Fibroblast of skin of left biceps (primary cell): ENCODE measurements around the gene GALNT2.

ENCODE experiments used
- DNase-seq, 2 experiments: peaks; one replicate each; pipeline ENCODE4 v3.0.0-alpha.2; 2013; ENCODE audit warnings: low read depth in 2 of 2

GALNT2 gene

DNA sequence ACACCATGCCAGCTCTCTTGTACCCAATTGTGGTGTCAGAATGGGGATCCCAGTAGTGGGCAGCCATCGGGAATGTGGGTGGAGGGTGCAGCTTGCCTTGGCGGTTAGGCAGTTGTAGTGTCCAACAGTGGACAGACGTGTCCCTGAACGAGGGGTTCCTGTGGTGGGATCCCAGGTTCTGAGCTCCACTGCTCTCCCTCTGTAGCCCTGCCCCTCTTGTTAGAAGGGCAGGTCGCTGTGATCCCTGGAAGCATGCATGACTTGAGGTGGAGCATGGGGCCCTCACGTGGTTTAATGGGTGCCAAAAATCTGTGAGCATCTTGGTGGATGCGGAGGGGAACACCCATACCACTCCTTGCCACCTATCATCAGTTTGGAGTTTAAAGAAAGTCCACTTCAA is 4.3 kb downstream of the GALNT2 start:
- DNase-seq = no peak

DNA sequence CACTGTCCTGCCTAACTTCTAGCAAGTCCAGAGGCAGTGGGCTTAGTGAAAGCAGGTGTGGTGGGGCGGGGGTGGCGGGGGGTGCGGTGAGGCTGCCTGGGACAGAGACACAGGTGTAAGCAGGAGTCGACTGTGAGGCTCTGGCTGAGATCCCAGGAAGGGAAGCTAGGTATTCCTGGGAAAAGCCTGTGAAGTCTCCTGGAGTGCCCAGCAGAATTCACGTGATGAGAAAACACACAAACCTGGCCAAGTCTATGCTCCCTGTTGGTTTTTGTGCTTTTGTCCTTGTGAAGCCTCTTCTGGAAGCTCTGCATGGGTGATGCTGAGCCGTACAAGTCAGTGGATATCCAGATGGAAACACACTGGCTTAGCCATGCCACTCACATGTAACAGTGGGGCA is 5.3 kb downstream of the GALNT2 start:
- no peak for DNase-seq

DNA sequence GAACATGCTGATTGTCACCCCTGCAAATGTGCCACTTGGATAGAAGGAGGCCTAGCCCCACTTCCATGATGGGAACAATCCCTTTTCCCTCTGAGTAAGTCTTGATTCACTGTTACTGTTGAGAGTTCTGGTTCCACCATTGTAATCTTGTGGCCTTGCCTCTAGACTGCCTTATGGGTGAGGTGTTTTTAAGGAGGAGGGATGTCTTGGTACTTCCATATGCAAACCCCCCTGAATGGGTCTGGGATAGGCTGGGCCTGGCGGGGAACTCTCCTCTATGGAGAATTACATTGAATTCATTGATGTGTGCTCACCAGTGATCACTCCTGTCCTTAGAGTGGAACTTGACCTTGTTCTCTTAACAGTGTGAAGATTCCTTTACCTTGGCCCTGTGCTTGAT is 5.8 kb downstream of the GALNT2 start:
- DNase-seq = no peak

DNA sequence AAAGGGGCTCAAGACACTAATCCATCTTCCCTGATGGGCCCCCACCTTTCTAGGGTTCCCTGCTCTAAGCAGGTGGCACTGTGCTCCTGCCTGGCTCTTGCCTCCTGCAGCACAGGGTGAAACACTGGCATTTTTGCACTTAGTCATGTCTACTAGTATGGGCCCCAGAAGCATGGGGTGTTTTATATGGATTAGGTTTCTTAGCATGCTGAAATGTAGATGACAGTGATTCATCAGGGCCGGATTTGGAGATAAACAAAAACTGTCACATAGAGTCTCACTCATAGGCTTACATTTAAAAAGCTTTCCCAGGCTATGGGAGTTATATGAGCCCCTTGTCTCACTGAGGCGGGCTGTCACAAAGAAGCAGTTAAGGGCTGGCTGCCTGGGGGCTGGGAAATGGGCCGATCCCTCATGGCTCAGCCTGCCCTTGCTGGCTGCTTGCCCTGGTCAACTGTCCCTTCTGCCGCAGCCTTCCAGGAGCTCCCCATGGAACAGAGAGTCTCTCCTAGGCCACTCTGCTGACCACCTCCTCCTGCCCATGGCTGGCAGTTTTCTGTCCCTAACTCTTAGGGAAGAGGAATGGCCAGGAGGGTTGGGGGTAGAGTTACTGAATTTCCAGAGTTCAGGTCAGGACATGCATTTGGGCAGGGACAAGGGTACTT is 6.5 kb downstream of the GALNT2 start:
- no peak for DNase-seq

DNA sequence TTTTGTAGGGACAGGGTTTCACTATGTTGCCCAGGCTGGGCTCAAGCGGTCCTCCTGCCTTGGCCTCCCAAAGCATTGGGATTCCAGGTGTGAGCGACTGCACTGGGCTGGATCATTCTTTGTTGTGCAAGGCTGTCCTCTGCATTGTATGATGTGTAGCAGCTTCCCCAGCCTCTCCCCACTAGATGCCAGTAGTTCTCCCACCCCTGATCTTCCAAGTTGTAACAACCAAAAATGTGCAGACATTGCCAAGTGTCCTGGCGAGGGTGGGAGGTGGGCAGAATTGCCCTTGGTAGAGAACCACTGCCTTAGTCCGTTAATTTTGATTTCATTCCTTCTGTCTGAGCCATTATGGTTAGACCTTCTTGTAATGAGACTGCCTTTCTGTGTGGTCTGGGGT is 7.2 kb downstream of the GALNT2 start:
- DNase-seq = no peak

DNA sequence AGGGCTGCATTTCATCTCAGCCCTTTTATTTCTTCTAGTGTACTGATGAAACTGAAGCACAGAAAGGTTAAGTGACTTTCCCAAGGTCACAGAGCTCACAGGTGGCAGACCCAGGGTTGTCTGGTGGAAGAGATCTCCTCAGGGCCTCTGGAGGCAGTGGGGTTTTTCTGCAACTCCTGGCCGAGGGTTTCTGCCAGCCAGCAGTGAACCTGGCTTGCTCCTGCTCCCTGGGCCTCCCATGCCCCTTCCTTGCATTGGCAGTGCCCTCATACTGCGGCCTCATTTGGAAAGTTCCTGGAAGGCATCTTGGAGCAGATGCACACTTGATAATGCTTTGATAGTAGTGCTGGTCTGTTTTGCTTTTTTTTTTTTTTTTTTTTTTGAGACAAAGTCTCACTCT is 7.7 kb downstream of the GALNT2 start:
- DNase-seq = no peak

DNA sequence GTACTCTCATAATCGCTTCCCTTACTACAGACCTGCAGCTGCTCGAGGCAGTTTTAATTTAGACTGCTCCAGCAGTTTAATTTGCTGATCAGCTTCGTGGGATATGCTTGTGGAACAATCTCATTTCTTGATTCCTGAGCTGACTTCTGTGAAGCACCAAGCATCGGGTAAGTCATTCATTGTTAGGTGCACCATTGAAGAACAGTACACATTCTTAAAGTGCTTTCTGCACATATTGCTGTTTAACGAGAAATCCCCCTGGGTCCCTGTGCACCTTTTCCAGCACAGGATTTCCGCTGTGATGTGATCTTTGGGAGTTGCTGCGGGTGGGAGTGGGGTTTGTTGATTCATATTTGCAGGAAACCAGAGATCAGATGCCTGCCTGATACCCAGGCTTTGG is 9.1 kb downstream of the GALNT2 start:
- DNase-seq = no peak

DNA sequence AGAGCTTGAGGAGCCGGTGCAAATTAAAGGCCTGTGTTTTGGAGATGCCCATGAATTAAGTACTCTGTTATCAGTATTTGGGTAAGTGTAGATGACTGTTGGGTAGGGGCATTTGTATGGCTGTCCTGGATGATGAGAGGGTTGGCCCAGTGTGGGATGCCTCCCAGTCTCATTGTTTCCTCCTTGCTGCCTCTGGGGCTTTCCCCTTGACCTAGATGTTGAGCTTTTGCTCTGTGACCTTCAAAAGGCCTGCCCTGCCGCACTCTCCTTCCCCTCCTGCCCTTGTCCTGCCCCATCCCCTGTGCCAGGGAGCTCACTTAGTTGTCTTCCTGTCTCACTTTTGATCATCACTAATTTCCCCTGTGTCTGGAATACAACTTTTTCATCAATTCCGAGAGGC is 10.0 kb downstream of the GALNT2 start:
- DNase-seq = no peak

DNA sequence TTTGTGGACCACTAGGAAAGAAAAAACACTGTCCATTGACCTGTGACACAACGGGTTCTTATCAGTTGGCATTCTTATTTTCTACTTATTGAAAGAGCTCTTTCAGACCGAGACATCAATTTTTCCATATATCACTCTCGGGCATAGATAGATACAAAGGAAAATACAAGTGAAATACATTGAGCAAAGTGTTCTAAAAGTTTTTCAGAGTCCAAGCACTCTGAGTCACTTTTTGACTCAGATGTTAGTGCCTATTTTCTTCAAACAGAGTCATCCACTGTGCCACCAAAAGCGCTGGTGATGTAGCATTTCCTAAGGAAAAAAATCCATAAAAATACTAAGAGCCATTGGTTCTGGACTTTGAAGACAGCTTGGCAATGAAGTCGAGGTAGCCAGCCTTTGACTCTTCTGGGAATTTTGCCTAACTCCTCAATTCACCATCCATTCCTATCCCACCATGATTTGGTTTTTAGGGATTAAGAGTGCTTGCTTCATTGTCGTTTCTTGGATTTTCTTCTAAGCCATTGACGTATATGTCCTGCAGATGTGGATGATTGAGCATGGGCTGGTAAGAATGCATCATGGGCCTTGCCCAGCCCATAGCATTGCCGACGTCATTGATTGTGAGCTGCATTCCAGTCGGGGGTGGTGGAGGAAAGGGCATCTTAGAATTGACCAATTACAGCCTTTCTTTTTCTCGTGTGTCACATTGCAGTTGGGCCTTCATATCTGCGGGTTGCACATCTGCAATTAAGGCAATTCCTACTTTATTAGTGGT is 10.6 kb downstream of the GALNT2 start:
- no peak for DNase-seq

DNA sequence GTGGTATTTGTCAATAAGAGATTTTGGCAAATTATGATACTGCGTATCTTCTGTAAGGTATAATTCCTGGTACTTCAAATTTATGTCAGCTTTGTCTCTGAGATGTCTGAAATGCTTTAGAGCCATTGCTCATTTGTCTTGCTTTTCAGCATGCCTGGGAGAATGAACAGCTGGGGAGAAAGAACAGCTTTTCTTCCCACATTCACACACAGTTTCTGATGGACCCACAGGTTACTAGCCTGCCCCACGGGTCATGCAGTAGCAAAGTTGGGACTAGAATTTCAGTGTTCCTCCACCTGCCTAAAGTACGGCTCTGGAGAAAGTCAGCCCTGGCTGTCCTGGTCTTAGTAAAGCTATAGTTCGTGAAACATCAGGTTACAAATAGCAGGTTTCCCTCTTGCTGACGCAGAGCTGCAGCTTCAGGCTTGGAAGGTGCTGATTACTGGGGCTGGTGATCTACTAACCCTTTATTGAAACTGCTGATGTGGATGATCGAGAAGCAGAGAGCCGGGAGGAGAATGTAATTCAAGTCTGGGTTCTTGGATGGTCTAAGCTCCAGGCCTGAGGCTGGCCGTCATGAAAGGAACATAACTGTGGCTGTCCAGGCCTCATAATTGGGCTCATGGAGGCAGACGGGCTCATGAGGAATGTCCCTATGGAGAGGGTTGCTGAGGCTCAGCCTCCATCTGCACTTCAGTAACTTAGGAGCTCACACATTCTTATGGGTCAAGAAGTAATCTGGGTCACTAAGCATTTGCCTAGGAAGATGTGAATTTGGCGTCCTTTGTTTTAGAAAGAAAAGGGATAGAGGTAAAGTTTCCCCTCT is 12.4 kb downstream of the GALNT2 start:
- no peak for DNase-seq

DNA sequence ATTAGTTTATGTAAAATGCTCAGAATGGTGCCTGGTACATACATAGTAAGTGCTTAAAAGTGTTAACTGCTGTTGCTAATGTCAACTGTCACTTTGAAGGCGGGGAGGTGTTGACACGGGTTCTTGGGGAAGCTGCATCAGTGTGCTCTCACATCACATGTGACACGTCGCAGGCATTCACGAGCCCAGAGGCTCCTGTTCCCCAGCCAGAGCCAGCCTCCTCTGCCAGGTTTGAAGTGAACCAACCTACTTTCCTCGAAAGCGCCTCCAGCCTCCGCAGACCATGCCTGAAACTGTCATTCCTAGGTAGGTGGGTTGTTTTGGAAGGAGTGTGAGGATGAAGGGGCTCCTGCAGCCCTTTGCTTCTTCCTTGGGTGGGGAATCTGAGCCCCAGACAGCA is 13.8 kb downstream of the GALNT2 start:
- no peak for DNase-seq

DNA sequence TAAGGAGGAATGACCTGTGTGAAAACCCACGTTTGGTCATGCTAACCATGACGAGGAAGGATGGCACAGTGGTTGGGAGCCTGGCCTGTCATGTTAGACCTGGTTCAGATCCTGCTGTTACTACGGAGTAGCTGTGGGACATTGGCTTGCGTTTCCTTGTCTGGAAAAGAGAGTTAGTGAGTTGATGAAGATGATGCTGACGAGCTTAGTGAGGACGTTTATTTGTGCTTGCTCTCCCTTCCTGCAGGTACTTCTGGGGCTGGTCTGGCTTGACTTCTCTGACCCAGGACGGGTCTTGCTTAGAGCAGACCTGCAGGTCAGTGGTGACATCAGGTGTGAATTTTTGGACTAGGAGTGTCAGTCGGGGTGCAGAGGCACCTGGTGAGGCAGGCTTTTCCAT is 14.7 kb downstream of the GALNT2 start:
- no peak for DNase-seq

DNA sequence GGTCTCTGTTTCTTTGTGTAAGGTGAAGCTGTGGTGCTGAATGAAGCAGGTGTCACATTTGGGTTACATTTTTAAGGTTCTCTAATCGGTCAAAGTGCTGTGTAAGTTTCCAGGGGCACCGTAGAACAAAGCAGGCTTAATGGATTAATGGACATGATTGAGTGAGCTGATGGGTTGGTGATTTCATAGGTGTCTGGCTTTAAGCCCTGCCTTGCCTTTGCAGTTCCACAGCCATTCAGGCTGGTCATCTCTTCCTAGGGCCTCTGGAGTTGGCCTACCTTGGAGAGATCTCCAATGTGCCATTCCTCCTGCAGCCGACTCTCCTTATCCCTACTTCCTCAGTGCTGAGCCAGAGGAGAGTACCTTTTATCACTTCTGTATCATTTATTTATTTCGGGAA is 15.2 kb downstream of the GALNT2 start:
- no peak for DNase-seq

DNA sequence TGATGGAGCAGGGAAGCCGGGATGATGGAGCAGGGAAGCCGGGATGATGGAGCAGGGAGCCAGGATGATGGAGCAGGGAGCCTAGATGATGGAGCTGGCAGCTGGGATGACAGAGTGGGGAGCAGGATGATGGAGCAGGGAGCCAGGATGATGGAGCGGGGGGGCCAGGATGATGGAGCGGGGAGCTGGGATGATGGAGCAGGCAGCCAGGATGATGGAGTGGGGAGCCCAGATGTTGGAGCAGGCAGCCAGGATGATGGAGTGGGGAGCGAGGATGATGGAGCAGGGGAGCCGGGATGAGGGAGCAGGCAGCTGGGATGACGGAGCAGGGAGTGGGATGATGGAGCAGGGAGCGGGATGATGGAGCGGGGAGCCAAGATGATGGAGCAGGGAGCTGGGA is 16.0 kb downstream of the GALNT2 start:
- no peak for DNase-seq

DNA sequence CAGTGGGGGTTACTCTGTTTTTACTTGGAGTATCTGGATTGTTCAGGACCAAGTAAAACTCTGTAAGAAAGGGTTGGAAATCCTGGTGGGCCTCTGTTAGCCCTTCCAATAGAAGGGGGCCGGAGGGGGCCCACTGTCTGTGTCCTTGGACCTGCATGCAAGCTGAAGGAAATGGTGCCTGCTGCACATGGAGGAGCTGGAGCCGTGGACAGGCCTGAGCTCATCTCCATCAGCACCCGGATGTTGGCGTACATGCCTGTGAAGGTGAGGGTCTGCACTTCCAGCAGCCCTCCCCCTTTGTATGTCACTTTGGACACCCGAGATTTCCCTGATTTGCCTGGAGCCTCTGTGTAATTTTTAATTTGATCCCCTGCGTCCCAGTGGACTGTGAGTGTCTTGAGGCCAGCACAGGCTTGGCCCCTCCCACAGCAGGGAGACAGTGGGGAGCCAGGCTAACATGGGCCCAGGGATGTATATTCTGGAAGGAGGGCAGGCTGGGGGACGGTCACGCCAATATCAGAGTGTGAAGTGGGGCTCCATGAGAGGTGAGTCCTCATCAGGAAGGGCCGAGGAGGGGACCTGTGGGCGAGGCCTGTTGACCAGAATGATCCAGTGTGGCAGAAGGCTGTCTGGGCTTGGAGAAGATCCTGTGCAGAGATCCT is 16.8 kb downstream of the GALNT2 start:
- DNase-seq = no peak

DNA sequence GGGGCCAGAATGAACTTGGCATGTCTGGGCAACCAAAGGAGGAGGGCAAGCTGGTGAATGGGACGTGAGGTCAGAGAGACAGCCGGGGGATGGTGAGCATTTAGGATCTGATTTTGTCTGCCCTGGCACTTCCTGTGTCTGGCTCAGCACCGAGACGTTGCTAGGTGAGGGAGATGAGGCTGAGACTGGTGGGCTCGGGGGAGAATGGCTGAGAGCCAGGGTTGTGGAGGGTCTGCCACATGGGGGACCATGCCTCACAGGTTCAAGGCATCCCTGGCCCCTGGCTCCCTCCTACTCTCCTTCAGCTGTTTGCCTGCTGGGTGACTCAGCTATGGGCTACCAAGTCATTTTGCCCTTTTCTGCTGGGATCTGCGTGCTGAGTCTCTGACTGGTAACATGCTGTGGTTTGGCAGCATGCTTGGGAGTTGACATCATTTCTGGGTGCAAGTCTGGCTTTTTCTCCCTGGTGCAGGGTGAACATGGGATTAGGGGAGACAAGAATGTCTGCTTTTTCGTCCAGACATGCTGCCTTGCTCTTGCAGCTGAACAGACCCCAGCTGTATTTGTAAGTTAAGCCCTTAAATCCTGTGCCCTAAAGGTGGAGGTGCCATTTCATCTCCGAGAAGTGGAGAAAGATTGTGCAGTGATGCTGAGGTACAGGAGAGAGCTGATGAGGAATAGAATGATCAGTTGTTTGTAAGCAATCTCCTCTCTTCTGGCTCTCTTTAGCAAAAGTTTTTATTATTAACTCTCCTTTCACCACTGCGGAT is 17.6 kb downstream of the GALNT2 start:
- peak; percentile 91 to 93 for DNase-seq

DNA sequence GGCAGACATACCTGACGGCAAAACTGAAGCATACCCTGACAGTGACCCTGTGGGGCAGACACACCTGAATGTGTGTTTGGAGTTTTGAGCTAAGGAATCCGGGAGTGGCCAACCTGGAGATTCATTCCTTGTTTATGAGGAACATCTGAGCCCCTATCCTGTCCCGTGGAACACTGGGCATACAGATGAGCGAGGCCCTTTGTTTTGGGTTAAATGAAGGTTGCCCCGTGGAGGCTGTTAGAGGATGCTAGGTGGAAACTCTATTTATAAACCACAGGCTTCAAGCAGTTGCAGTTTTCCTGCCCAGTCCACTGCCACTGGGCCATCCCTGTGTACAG is 18.1 kb downstream of the GALNT2 start:
- DNase-seq = no peak

DNA sequence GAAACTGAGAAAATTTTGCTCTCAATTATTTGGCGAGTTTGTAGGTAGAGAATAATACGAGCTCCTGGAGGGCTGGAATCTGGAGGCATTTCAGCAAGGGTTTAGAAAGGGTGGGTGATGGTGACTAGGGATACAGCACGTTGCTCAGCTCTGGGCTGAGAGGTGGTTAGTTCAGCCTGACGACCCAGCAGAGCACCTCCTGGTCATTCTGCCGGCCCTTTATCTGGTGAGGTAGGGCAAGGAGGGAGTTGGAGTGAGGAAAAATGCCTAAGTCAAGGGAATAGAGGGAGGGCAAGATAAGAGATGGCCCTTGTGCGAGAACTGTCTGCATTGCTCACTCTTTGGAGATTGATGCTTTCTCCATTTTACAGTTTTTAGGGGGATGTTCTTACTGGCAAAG is 19.1 kb downstream of the GALNT2 start:
- no peak for DNase-seq

DNA sequence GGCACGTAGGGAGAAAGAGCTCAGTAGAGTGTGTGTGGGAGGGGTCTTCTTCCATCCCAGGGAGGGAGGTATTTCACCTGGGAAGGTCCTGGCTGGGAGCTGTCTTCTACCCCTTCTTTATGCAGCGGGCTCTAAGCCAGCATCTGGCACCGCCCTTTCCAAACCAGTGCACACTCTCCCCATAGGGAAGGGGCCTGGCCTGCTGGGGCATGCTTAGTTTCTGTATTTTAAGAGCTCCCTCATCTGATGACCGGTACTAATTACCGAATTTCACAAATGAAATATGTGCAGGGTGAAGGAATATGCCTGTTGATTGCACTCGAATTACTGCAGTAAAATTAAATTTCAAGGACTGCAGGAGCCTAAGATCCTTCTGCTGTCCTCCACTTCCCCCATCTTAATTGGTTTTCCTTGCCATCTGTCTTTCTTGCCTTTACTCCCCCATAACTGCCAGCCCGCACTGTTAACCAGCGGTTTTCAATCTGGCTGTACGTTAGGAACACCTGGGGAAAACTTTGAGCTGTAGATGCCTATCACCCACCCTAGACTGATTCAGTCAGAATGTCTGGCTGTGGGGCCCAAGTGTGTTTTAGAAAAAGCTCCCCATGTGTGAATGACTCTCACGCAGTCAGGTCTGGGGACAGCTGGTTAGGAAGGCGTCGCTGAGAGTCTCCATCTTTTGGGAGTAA is 20.1 kb downstream of the GALNT2 start:
- DNase-seq = no peak

DNA sequence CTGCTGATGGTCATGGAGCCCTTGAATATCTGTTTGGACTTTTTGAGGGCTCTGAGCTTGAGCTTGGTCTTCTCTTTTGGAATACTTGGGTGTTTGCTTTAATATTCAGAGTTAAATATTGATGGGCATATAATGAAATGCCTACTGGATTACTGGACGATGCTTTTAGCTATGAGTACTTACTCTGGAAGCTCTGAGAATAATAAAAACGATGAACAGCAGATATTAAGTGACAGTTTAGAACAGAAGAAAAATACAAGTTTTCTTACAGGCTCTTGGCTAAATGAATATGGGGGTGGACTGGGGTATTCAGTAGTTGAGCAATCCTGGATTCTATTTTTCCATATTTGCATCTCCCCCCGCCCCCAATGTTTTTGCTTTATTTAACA is 20.7 kb downstream of the GALNT2 start:
- no peak for DNase-seq

DNA sequence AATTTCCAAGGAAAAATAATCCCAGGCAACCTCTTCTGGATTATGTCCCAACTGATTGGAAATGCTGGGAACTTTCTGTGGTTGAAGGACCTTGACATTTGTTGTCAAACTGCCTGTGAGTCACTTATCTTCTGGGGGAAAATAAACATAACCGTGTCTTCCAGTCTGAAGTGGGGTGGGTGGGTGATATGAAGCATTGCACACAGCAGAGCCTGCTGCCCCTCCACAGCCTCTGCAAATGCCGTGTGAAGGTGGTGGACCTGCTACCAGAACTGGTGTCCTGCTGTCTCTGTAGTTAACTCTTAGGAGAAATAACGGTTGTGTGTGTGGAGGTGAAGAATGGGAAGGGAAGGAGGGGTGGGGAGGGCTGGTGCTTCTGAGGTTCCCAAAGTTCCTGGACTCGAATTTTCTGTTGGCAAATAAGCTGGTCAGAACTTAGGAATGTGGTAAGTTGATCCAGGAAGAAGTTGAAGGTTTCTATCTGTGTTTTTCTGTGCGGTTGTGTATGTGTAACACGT is 23.2 kb downstream of the GALNT2 start:
- DNase-seq = no peak
